Measurements from ENCODE around the gene GRN.

The GRN gene

GRCh38 chr17:44344939-44345453 is at the start of gene GRN:
Gene GRN, plus strand, starts transcription at chr17:44345302. Its CDS starts 3,863 bp downstream, at chr17:44349165.
- peak; percentile 53 to 71 for DNase-seq (ENCODE audit: low read depth in 2 of 2, low spot score in 1 of 2)

GRCh38 chr17:44297975-44298374 is 47.1 kb upstream of the GRN start:
- no peak for DNase-seq (ENCODE audit: low read depth in 2 of 2, low spot score in 1 of 2)

GRCh38 chr17:44304651-44305050 is 40.5 kb upstream of the GRN start:
- no peak for DNase-seq (ENCODE audit: low read depth in 2 of 2, low spot score in 1 of 2)

GRCh38 chr17:44307387-44308186 is 37.5 kb upstream of the GRN start:
- no peak for DNase-seq (ENCODE audit: low read depth in 2 of 2, low spot score in 1 of 2)

GRCh38 chr17:44308320-44308818 is 36.7 kb upstream of the GRN start, which contains the start of gene RUNDC3A:
Gene RUNDC3A, plus strand, starts transcription at chr17:44308601. Its CDS starts 232 bp downstream, at chr17:44308833.
- peak; percentile 62 to 76 for DNase-seq (ENCODE audit: low read depth in 2 of 2, low spot score in 1 of 2)

- no peak for DNase-seq (ENCODE audit: low read depth in 2 of 2, low spot score in 1 of 2)
Measured at GRCh38 chr17:44308865-44309264, 36.2 kb upstream of the GRN start.

GRCh38 chr17:44309472-44309871 is 35.6 kb upstream of the GRN start:
- no peak for DNase-seq (ENCODE audit: low read depth in 2 of 2, low spot score in 1 of 2)

- no peak for DNase-seq (ENCODE audit: low read depth in 2 of 2, low spot score in 1 of 2)
Measured at GRCh38 chr17:44310188-44310587, 34.9 kb upstream of the GRN start.

GRCh38 chr17:44310609-44311376 is 34.3 kb upstream of the GRN start:
- no peak for DNase-seq (ENCODE audit: low read depth in 2 of 2, low spot score in 1 of 2)

GRCh38 chr17:44311562-44312181 is 33.4 kb upstream of the GRN start:
- no peak for DNase-seq (ENCODE audit: low read depth in 2 of 2, low spot score in 1 of 2)

- no peak for DNase-seq (ENCODE audit: low read depth in 2 of 2, low spot score in 1 of 2)
Measured at GRCh38 chr17:44312396-44313104, 32.6 kb upstream of the GRN start.

- no peak for DNase-seq (ENCODE audit: low read depth in 2 of 2, low spot score in 1 of 2)
Measured at GRCh38 chr17:44314031-44314430, 31.1 kb upstream of the GRN start.

GRCh38 chr17:44314524-44314868 is 30.6 kb upstream of the GRN start:
- no peak for DNase-seq (ENCODE audit: low read depth in 2 of 2, low spot score in 1 of 2)

GRCh38 chr17:44314869-44315661 is 30.0 kb upstream of the GRN start:
- DNase-seq (ENCODE audit: low read depth in 2 of 2, low spot score in 1 of 2), result no peak

GRCh38 chr17:44315760-44316731 is 29.1 kb upstream of the GRN start:
- no peak for DNase-seq (ENCODE audit: low read depth in 2 of 2, low spot score in 1 of 2)

- no peak for DNase-seq (ENCODE audit: low read depth in 2 of 2, low spot score in 1 of 2)
Measured at GRCh38 chr17:44317545-44317944, 27.6 kb upstream of the GRN start.

- no peak for DNase-seq (ENCODE audit: low read depth in 2 of 2, low spot score in 1 of 2)
Measured at GRCh38 chr17:44318077-44318892, 26.8 kb upstream of the GRN start.

- DNase-seq (ENCODE audit: low read depth in 2 of 2, low spot score in 1 of 2), result no peak
Measured at GRCh38 chr17:44320066-44320465, 25.0 kb upstream of the GRN start.
